Prostate gland (tissue), 2 donors: ENCODE measurements around the gene ACOT9. TPM values are rescaled to one million over a fixed set of nuclear protein-coding genes. Genes with fewer than 3 reads are reported as not detected.

ENCODE experiments used
- DNase-seq: peaks from one replicate; pipeline ENCODE4 v3.0.0-alpha.2; 2019; ENCODE audit warnings: low spot score
- H3K27ac ChIP-seq, 2 donors: fragments of 200-600 bp; sonication (generic); 2 replicates each; pipeline ENCODE4 v1.5.1; 2017 to 2019
- H3K27me3 ChIP-seq: fragments of 200-600 bp; sonication (generic); replicated peaks from 2 replicates; pipeline ENCODE4 v1.5.1; 2019; ENCODE audit not compliant: insufficient read depth
- H3K36me3 ChIP-seq, 2 donors: fragments of 200-600 bp; sonication (generic); 1 replicate in 1 of 2; 2 replicates in 1 of 2; pipeline versions ENCODE4 v1.5.1 to v1.8.1; 2017 to 2019
- H3K4me1 ChIP-seq: fragments of 200-600 bp; sonication (generic); replicated peaks from 2 replicates; pipeline ENCODE4 v1.5.1; 2019
- H3K4me3 ChIP-seq, 2 donors: fragments of 200-600 bp; sonication (generic); 2 replicates each; pipeline ENCODE4 v1.5.1; 2017 to 2019
- H3K9me3 ChIP-seq: fragments of 200-600 bp; sonication (generic); 2 replicates; pipeline ENCODE4 v1.5.1; 2017
- POLR2A ChIP-seq: fragments of 450-650 bp; IDR thresholded peaks from one replicate; pipeline ENCODE4 v1.6.1; 2016; ENCODE audit warnings: antibody characterized with exemption, mild to moderate bottlenecking
- POLR2AphosphoS5 ChIP-seq: sonication (generic); formaldehyde crosslinking; IDR thresholded peaks from one replicate; pipeline ENCODE4 v1.6.1; 2017; ENCODE audit warnings: antibody characterized with exemption
- WGBS: methylation state at CpG from one replicate; pipeline ENCODE4 v1.1.5; 2018; 5-methylcytosine and 5-hydroxymethylcytosine counted together
- intact Hi-C: fragments of 100-400 bp; cut with DNase I; formaldehyde crosslinking; loops from one replicate; pipeline ENCODE4 v1.14.2; 2022
- total RNA-seq, 2 donors: library from RNA; depleted of rRNA; stranded (reverse); fragments of >200 nt; gene quantifications; one replicate each; pipeline ENCODE4 v1.1.0, GENCODE V29; 2016
- TF ChIP-seq, protein P1 (sequence below), 4 experiments: fragments of 200-600 bp in 2 of 4; fragments of 450-650 bp in 2 of 4; sonication (generic) in 2 of 4; IDR thresholded peaks; 1 replicate in 3 of 4; 2 replicates in 1 of 4; pipeline ENCODE4 v1.5.1; 2016 to 2019; ENCODE audit warnings: antibody characterized with exemption in 4 of 4, mild to moderate bottlenecking in 2 of 4, moderate library complexity in 2 of 4

The ACOT9 gene
- total RNA-seq, 2 donors from 2014 or later = 19.6 to 31.5 TPM

DNA sequence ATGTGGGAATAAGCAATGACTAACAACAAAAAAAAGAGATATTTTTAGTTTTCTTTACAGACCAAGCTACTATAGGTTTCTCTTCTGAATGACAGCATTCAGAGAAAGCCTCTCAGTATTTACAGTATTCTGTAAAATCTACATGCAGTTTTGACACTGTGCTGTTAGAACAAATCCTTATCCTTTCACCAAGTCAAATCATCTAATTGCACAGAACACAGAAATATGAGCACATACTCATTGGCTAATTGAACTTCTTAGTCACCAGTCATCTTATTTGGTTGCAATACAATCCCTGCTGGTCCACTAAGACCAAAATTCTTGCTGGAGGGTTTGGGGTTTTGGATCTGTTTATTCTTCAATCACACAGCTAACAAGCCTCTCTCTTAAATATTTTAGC is 5.7 kb downstream of the ACOT9 start:
- no peak for DNase-seq
- intact Hi-C loops = no loop called here
- TF ChIP-seq POLR2AphosphoS5 = no peak
- TF ChIP-seq, protein P1, sequence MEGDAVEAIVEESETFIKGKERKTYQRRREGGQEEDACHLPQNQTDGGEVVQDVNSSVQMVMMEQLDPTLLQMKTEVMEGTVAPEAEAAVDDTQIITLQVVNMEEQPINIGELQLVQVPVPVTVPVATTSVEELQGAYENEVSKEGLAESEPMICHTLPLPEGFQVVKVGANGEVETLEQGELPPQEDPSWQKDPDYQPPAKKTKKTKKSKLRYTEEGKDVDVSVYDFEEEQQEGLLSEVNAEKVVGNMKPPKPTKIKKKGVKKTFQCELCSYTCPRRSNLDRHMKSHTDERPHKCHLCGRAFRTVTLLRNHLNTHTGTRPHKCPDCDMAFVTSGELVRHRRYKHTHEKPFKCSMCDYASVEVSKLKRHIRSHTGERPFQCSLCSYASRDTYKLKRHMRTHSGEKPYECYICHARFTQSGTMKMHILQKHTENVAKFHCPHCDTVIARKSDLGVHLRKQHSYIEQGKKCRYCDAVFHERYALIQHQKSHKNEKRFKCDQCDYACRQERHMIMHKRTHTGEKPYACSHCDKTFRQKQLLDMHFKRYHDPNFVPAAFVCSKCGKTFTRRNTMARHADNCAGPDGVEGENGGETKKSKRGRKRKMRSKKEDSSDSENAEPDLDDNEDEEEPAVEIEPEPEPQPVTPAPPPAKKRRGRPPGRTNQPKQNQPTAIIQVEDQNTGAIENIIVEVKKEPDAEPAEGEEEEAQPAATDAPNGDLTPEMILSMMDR (IDR thresholded peaks at IDR 0.05) = no peak
- TF ChIP-seq POLR2A = no peak

DNA sequence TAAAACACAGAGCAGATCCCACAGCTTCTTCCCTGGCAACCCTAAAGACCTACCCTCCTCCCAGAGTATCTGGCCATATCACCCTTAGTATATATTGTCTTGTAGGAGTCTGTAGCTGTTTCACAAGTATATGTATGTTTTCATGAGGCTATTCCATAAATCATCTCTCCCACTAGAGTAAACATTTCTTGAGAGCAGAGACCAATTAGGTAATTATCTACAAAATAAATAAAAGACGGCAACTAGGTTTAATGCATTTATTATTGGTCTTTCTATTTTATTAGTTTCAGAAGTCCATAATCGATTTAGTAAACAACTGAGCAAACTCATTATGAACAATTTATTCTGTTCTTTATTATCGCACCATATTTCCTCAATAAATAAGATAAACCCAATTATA is 7.0 kb downstream of the ACOT9 start:
- Histone ChIP-seq H3K4me1 (no peaks in the 10 kb centered on the region), H3K4me3 (no peak overlapping the region), H3K9me3 (no peaks in the 10 kb centered on the region), H3K27me3 (no peaks in the 10 kb centered on the region), H3K36me3 (no peaks in the 10 kb centered on the region), H3K27ac (no peak overlapping the region)
- no peak for DNase-seq
- no peak for TF ChIP-seq POLR2A
- TF ChIP-seq, protein P1 (IDR thresholded peaks at IDR 0.05) = no peak
- no peak for TF ChIP-seq POLR2AphosphoS5
- 37% methylated on average over 3 of the region's 3 CpGs for WGBS
- intact Hi-C loops = no loop called here

More for the DNA sequence above, 5.7 kb downstream of the ACOT9 start:
- H3K4me1 ChIP-seq = no peaks in the 10 kb centered on the region
- H3K4me3 ChIP-seq = no peak overlapping the region
- H3K27me3 ChIP-seq = no peaks in the 10 kb centered on the region
- H3K9me3 ChIP-seq = no peaks in the 10 kb centered on the region
- no peaks in the 10 kb centered on the region for H3K36me3 ChIP-seq
- H3K27ac ChIP-seq = no peak overlapping the region

DNA sequence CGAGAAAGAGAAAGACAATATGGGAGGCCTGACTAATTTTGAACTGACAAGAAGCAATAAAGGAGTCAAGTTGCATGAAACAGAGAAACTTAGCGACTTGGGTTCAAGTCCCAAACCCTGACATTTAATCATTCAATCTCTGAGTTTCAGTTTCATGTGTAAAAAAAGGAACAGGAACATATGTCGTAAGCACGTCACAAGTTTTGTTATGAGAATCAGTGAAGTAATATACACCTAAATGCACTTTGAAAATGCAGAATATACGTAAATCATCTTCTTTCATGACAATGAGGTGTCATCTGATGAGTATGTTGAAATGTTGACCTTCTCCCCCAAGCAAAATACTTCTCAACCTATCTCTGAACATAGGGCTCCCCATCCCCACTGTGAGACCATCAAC is 10.4 kb downstream of the ACOT9 start:
- Histone ChIP-seq H3K27me3 (no peaks in the 10 kb centered on the region), H3K4me3 (no peak overlapping the region), H3K9me3 (no peaks in the 10 kb centered on the region), H3K4me1 (no peaks in the 10 kb centered on the region), H3K36me3 (no peaks in the 10 kb centered on the region), H3K27ac (no peak overlapping the region)
- intact Hi-C loops = no loop called here
- TF ChIP-seq, protein P1 (IDR thresholded peaks at IDR 0.05) = no peak
- TF ChIP-seq POLR2AphosphoS5 = no peak
- no peak for TF ChIP-seq POLR2A
- WGBS = 90% methylated on average over 5 of the region's 5 CpGs
- no peak for DNase-seq

DNA sequence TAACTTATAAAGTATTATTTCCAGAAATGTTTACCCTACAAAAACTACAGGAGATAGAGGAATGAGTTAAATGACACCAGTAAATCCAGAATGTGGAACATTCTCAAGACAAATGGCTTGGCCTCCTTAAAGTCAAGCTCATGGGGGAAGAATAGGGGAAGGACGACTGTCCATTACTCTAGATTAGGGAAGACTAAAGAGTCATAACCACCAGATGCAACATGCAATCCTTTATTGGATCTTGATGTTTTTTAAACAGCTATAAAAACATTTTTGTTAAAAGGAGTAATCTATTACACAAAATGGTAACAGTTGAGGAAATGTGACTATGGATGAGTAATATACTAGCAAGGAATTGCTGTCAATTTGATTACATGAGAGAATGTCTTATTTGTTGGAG is 11.1 kb downstream of the ACOT9 start:
- no peak for DNase-seq

DNA sequence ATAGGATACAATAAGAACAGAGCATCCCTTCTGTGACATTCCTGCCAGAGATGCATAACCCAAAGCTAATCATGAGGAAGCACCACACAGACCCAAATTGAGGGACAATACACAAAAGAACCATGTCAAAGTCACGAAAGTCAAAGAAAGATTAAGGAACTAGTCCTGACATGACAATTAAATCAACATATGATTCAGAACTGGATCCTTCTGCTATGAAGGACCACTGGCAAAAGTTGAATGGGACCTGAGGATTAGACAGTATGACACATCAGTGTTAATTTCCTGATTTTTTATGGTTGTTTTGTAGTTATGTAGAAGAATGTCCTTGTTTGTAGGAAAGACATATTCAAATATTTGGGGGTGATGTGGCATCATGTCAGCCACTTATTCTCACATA is 13.9 kb downstream of the ACOT9 start:
- H3K4me3 ChIP-seq = no peak overlapping the region
- H3K9me3 ChIP-seq = no peaks in the 10 kb centered on the region
- WGBS = 100% methylated on average over 1 of the region's 1 CpG

More for the DNA sequence above, 11.1 kb downstream of the ACOT9 start:
- 80% methylated on average over 1 of the region's 1 CpG for WGBS
- H3K36me3 ChIP-seq = no peaks in the 10 kb centered on the region
- no peaks in the 10 kb centered on the region for H3K4me1 ChIP-seq
- no peaks in the 10 kb centered on the region for H3K9me3 ChIP-seq
- H3K4me3 ChIP-seq = no peak overlapping the region
- no peaks in the 10 kb centered on the region for H3K27me3 ChIP-seq
- intact Hi-C loops = no loop called here
- TF ChIP-seq, protein P1 (IDR thresholded peaks at IDR 0.05) = no peak
- H3K27ac ChIP-seq = no peak overlapping the region

More for the DNA sequence above, 13.9 kb downstream of the ACOT9 start:
- Histone ChIP-seq H3K27me3 (no peaks in the 10 kb centered on the region), H3K36me3 (no peaks in the 10 kb centered on the region), H3K27ac (no peak overlapping the region), H3K4me1 (no peaks in the 10 kb centered on the region)
- TF ChIP-seq POLR2AphosphoS5 = no peak
- TF ChIP-seq, protein P1 (IDR thresholded peaks at IDR 0.05) = no peak
- no peak for TF ChIP-seq POLR2A
- no peak for DNase-seq
- intact Hi-C loops = no loop called here
